HepG2 (cell line): ENCODE results near the gene NSMCE1. TPM values are rescaled to one million over a fixed set of nuclear protein-coding genes. Genes with fewer than 3 reads are reported as not detected.

Experiments
- ATAC-seq: fragments of 200-7000 bp; cut with Tn5 transposase; 3 replicates; pipeline ENCODE4 v1.9.1; 2020; ENCODE audit warnings: mild to moderate bottlenecking, moderate library complexity
- BruUV-seq: library from RNA; stranded (reverse); fragments of 400-500 nt; replicated peaks from 2 replicates; lab custom pipeline; 2021; lab: Mats Ljungman, UMichigan
- CTCF ChIA-PET: fragments of 300-600 bp; formaldehyde crosslinking; extraction: SDS; loops from one replicate; lab custom pipeline; 2021; ENCODE audit warnings: low total read pairs, inconsistent platforms, low intra/inter-chr PET ratio; lab: Yijun Ruan, JAX
- POLR2A ChIA-PET: fragments of 350-600 bp; sonication (Branson Sonifier 250); formaldehyde crosslinking; loops from one replicate; lab custom pipeline; 2020; ENCODE audit warnings: antibody characterized with exemption, inconsistent platforms; lab: Yijun Ruan, JAX
- DNase-seq: peaks from one replicate; pipeline ENCODE4 v3.0.0-alpha.2; 2015; ENCODE audit warnings: low spot score
- FAIRE-seq: peaks from 3 replicates; lab custom pipeline; 2011; peaks lifted over from hg19 to GRCh38; lab: Jason Lieb, UNC
- H2AFZ ChIP-seq: one replicate; pipeline ENCODE4 v1.6.1; 2011; ENCODE audit warnings: low read length, inconsistent platforms
- H3K27ac ChIP-seq: fragments of 300-600 bp; 3 replicates; pipeline ENCODE4 v1.8.0; 2011; ENCODE audit warnings: mixed run types, mild to moderate bottlenecking, mixed read lengths, low read length, inconsistent platforms; ENCODE audit not compliant: insufficient read depth; ENCODE audit errors: extremely low read length
- H3K27me3 ChIP-seq, 2 experiments: fragments of 200-600 bp in 1 of 2; 2 replicates in 1 of 2; 3 replicates in 1 of 2; pipeline versions ENCODE4 v1.6.0 to v1.8.0; 2011; ENCODE audit warnings: low read length in 2 of 2, mild to moderate bottlenecking in 2 of 2, moderate library complexity in 2 of 2, inconsistent platforms in 1 of 2; ENCODE audit not compliant: insufficient read depth in 2 of 2, control insufficient read depth in 1 of 2
- H3K36me3 ChIP-seq, 2 experiments: fragments of 200-600 bp in 1 of 2; replicated peaks in 1 of 2; 2 replicates in 1 of 2; 3 replicates in 1 of 2; pipeline versions ENCODE4 v1.5.1 to v1.8.0; 2011; ENCODE audit warnings: low read length in 2 of 2, inconsistent platforms in 1 of 2; ENCODE audit not compliant: insufficient read depth in 2 of 2, control insufficient read depth in 1 of 2
- H3K4me1 ChIP-seq: 2 replicates; pipeline ENCODE4 v1.5.1; 2012; ENCODE audit warnings: low read length, inconsistent platforms; ENCODE audit not compliant: insufficient read depth
- H3K4me2 ChIP-seq: 2 replicates; pipeline ENCODE4 v1.6.0; 2011; ENCODE audit warnings: low read depth, low read length, inconsistent platforms
- H3K4me3 ChIP-seq, 3 experiments: fragments of 200-600 bp in 1 of 3; sonication (generic), shearing (Covaris generic) in 1 of 3; replicated peaks in 1 of 3; 2 replicates each; pipeline ENCODE4 v1.5.1; 2011 to 2016; ENCODE audit warnings: low read length in 3 of 3, inconsistent platforms in 2 of 3, low read depth in 2 of 3, mild to moderate bottlenecking in 2 of 3, control low read depth in 1 of 3, mixed read lengths in 1 of 3; ENCODE audit not compliant: insufficient read depth in 1 of 3
- H3K79me2 ChIP-seq: one replicate; pipeline ENCODE4 v1.6.1; 2011; ENCODE audit warnings: low read length, inconsistent platforms; ENCODE audit not compliant: insufficient read depth
- H3K9ac ChIP-seq: 2 replicates; pipeline ENCODE4 v1.6.0; 2011; ENCODE audit warnings: mild to moderate bottlenecking, low read depth, low read length, inconsistent platforms; ENCODE audit not compliant: insufficient read depth
- H3K9me3 ChIP-seq: 2 replicates; pipeline ENCODE4 v1.5.1; 2012; ENCODE audit warnings: mild to moderate bottlenecking, low read length
- H4K20me1 ChIP-seq: 2 replicates; pipeline ENCODE4 v1.6.0; 2011; ENCODE audit warnings: inconsistent platforms, mild to moderate bottlenecking, low read length, moderate library complexity; ENCODE audit not compliant: insufficient read depth
- FOXJ3 ChIP-seq: sonication (generic); formaldehyde crosslinking; IDR thresholded peaks from 2 replicates; pipeline ENCODE4 v1.4.0; 2020; ENCODE audit warnings: missing genetic modification reagents, mild to moderate bottlenecking, borderline replicate concordance
- NRL ChIP-seq: sonication (generic); formaldehyde crosslinking; IDR thresholded peaks from 2 replicates; pipeline ENCODE4 v1.5.0; 2020; ENCODE audit warnings: missing genetic modification reagents, mild to moderate bottlenecking, moderate library complexity, borderline replicate concordance
- PRDM4 ChIP-seq: sonication (generic); formaldehyde crosslinking; IDR thresholded peaks from 2 replicates; pipeline ENCODE4 v1.9.0; 2021; ENCODE audit warnings: missing genetic modification reagents, borderline replicate concordance
- SIX1 ChIP-seq: sonication (generic); formaldehyde crosslinking; IDR thresholded peaks from 2 replicates; pipeline ENCODE4 v1.4.0; 2020; ENCODE audit warnings: missing genetic modification reagents, borderline replicate concordance
- SKI ChIP-seq: fragments of 450-650 bp; IDR thresholded peaks from one replicate; pipeline ENCODE4 v1.6.1; 2018; ENCODE audit warnings: mild to moderate bottlenecking; ENCODE audit not compliant: partially characterized antibody
- SP140L ChIP-seq: sonication (generic); formaldehyde crosslinking; IDR thresholded peaks from 2 replicates; pipeline ENCODE4 v1.4.0; 2020; ENCODE audit warnings: missing genetic modification reagents, borderline replicate concordance
- ZMAT3 ChIP-seq: sonication (generic); formaldehyde crosslinking; conservative IDR thresholded peaks from 2 replicates; pipeline ENCODE4 v1.7.0; 2021; ENCODE audit warnings: missing genetic modification reagents
- ZNF124 ChIP-seq: sonication (generic); formaldehyde crosslinking; IDR thresholded peaks from 2 replicates; pipeline ENCODE4 v1.4.0; 2020; ENCODE audit warnings: missing genetic modification reagents
- ZNF274 ChIP-seq: sonication (generic); formaldehyde crosslinking; IDR thresholded peaks from 2 replicates; pipeline ENCODE4 v1.5.1; 2020; ENCODE audit warnings: mild to moderate bottlenecking, missing genetic modification reagents
- ZNF567 ChIP-seq: sonication (generic); formaldehyde crosslinking; IDR thresholded peaks from 2 replicates; pipeline ENCODE4 v1.8.1; 2023; ENCODE audit warnings: mild to moderate bottlenecking, missing genetic modification reagents, borderline replicate concordance
- WGBS: methylation state at CpG from one replicate; pipeline ENCODE4 v1.1.6; 2017; ENCODE audit warnings: low lambda C conversion rate; 5-methylcytosine and 5-hydroxymethylcytosine counted together
- in situ Hi-C: cut with HindIII; loops from 2 replicates; pipeline ENCODE4 v1.10.0; 2017; ENCODE audit warnings: low pct_unique_long_range_greater_than_20kb; ENCODE audit not compliant: extremely low pct_ligation_motif_present
- intact Hi-C: fragments of 100-400 bp; cut with micrococcal nuclease; formaldehyde crosslinking; loops from one replicate; pipeline ENCODE4 v1.10.0; 2022; ENCODE audit not compliant: unreplicated experiment
- polyA plus RNA-seq, 8 experiments: library from polyadenylated mRNA; depleted of rRNA in 3 of 8; stranded (reverse) in 7 of 8; unstranded in 1 of 8; fragments of >200 nt; fragmentation: Illumina TruSeq in 4 of 8; extraction: Trizol in 4 of 8; gene quantifications; 2 replicates each; pipeline versions ENCODE4 v1.2.1 to v1.2.3, GENCODE V29; 2011 to 2016; ENCODE audit warnings: low read depth in 4 of 8, missing spikeins in 1 of 8, mixed read lengths in 1 of 8; ENCODE audit not compliant: insufficient read depth in 1 of 8
- total RNA-seq, 5 experiments: library from RNA; depleted of rRNA; stranded (reverse); fragments of >200 nt; fragmentation: Illumina TruSeq; extraction: Trizol; gene quantifications; 2 replicates each; pipeline ENCODE4 v1.2.3, GENCODE V29; 2016; ENCODE audit warnings: low read depth in 1 of 5
- TF ChIP-seq, protein P1 (sequence below): sonication (generic); formaldehyde crosslinking; IDR thresholded peaks from 2 replicates; pipeline ENCODE4 v1.5.1; 2020; ENCODE audit warnings: mild to moderate bottlenecking, missing genetic modification reagents, borderline replicate concordance

The NSMCE1 gene
- total and polyA plus RNA-seq, 2 of the 13 experiments (the other 11 are each of a cell fraction or from before 2014, with no cell fraction given): 42.7 to 52.9 TPM

DNA sequence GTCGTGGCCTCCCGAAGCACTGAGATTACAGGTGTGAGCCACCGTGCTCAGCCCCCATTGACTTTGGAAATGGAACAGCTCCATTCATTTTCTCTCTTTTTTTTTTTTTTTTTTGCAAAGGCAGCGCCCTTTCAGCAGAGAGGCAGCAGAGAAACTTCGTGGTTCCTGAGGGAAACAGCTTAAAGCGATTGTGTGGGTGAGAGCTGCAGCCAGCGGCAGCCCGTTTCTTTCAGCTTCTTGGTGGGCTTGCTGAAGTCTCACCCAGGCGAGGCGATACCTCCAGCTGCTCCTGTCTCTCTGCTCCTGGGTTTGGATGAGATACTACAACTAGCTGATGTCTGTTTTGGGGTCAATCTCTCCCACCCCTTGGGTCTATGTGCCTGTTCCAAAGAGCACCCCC, 57.5 kb downstream of the NSMCE1 start:
- WGBS: 94% methylated on average over 10 of the region's 10 CpGs
- no peak overlapping the region for H3K9ac ChIP-seq
- CTCF ChIA-PET: no interaction called here
- peaks cover 30% of the 10 kb centered on the region for H3K4me1 ChIP-seq
- no peaks in the 10 kb centered on the region for H3K27me3 ChIP-seq
- ATAC-seq (no peak), FAIRE-seq (no peak)
- in situ Hi-C loops: no loop called here
- H2AFZ ChIP-seq: no peak overlapping the region
- no TSS peak for BruUV-seq
- no peak overlapping the region for H3K4me2 ChIP-seq
- no peaks in the 10 kb centered on the region for H4K20me1 ChIP-seq
- TF ChIP-seq FOXJ3 (CRISPR knock-in tag): no peak
- TF ChIP-seq, all 625 proteins: peak for 0
- Histone ChIP-seq H3K9me3 (no peaks in the 10 kb centered on the region), H3K36me3 (peaks cover 3 to 8% of the 10 kb centered on the region in 2 experiments; a peak in 4 of 5 replicates), H3K79me2 (no peaks in the 10 kb centered on the region), H3K4me3 (no peak overlapping the region), H3K27ac (no peak overlapping the region)
- intact Hi-C loops: no loop called here
- no peak for DNase-seq
- POLR2A ChIA-PET: no interaction called here

DNA sequence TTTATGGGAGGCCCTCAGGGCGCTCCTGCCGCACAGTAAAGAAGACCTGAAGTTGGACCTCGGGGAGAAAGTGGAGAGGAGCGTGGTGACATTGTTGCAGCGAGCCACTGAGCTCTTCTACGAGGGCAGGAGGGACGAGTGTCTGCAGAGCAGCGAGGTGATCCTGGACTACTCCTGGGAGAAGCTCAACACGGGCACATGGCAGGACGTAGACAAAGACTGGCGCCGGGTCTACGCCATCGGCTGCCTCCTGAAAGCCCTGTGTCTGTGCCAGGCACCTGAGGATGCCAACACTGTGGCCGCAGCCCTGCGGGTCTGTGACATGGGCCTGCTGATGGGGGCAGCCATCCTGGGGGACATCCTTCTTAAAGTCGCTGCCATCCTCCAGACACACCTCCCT, 58.4 kb downstream of the NSMCE1 start:
- no peak for FAIRE-seq
- H3K4me3 ChIP-seq: no peak overlapping the region
- peaks cover 3 to 8% of the 10 kb centered on the region in 2 experiments; a peak in 4 of 5 replicates for H3K36me3 ChIP-seq
- WGBS: 94% methylated on average over 17 of the region's 17 CpGs
- no peak overlapping the region for H3K27ac ChIP-seq
- no peak for ATAC-seq
- peaks cover 2% of the 10 kb centered on the region for H3K79me2 ChIP-seq
- H3K4me2 ChIP-seq: no peak overlapping the region
- H2AFZ ChIP-seq: no peak overlapping the region
- no TSS peak for BruUV-seq
- H4K20me1 ChIP-seq: no peaks in the 10 kb centered on the region
- no peaks in the 10 kb centered on the region for H3K9me3 ChIP-seq
- ChIA-PET POLR2A (no interaction called here), CTCF (no interaction called here)
- no peaks in the 10 kb centered on the region for H3K27me3 ChIP-seq
- no peak overlapping the region for H3K9ac ChIP-seq
- in situ Hi-C loops: no loop called here
- H3K4me1 ChIP-seq: peaks cover 35% of the 10 kb centered on the region
- intact Hi-C loops: no loop called here
- no peak for DNase-seq
- TF ChIP-seq SIX1 (no peak), PRDM4 (CRISPR knock-in tag) (no peak), ZNF274 (CRISPR knock-in tag) (no peak), ZNF124 (CRISPR knock-in tag) (no peak), ZNF567 (CRISPR knock-in tag) (no peak), ZMAT3 (CRISPR knock-in tag) (no peak), NRL (CRISPR knock-in tag) (no peak), SP140L (CRISPR knock-in tag) (no peak), SKI (no peak)
- TF ChIP-seq, protein P1, sequence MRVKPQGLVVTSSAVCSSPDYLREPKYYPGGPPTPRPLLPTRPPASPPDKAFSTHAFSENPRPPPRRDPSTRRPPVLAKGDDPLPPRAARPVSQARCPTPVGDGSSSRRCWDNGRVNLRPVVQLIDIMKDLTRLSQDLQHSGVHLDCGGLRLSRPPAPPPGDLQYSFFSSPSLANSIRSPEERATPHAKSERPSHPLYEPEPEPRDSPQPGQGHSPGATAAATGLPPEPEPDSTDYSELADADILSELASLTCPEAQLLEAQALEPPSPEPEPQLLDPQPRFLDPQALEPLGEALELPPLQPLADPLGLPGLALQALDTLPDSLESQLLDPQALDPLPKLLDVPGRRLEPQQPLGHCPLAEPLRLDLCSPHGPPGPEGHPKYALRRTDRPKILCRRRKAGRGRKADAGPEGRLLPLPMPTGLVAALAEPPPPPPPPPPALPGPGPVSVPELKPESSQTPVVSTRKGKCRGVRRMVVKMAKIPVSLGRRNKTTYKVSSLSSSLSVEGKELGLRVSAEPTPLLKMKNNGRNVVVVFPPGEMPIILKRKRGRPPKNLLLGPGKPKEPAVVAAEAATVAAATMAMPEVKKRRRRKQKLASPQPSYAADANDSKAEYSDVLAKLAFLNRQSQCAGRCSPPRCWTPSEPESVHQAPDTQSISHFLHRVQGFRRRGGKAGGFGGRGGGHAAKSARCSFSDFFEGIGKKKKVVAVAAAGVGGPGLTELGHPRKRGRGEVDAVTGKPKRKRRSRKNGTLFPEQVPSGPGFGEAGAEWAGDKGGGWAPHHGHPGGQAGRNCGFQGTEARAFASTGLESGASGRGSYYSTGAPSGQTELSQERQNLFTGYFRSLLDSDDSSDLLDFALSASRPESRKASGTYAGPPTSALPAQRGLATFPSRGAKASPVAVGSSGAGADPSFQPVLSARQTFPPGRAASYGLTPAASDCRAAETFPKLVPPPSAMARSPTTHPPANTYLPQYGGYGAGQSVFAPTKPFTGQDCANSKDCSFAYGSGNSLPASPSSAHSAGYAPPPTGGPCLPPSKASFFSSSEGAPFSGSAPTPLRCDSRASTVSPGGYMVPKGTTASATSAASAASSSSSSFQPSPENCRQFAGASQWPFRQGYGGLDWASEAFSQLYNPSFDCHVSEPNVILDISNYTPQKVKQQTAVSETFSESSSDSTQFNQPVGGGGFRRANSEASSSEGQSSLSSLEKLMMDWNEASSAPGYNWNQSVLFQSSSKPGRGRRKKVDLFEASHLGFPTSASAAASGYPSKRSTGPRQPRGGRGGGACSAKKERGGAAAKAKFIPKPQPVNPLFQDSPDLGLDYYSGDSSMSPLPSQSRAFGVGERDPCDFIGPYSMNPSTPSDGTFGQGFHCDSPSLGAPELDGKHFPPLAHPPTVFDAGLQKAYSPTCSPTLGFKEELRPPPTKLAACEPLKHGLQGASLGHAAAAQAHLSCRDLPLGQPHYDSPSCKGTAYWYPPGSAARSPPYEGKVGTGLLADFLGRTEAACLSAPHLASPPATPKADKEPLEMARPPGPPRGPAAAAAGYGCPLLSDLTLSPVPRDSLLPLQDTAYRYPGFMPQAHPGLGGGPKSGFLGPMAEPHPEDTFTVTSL (CRISPR knock-in tag): no peak
